ENCODE results near the gene RASD2. TPM values are rescaled to one million over a fixed set of nuclear protein-coding genes. Genes with fewer than 3 reads are reported as not detected.

Gene RASD2
- total RNA-seq, 1 donor from 2014 or later, result 5.0 TPM

DNA sequence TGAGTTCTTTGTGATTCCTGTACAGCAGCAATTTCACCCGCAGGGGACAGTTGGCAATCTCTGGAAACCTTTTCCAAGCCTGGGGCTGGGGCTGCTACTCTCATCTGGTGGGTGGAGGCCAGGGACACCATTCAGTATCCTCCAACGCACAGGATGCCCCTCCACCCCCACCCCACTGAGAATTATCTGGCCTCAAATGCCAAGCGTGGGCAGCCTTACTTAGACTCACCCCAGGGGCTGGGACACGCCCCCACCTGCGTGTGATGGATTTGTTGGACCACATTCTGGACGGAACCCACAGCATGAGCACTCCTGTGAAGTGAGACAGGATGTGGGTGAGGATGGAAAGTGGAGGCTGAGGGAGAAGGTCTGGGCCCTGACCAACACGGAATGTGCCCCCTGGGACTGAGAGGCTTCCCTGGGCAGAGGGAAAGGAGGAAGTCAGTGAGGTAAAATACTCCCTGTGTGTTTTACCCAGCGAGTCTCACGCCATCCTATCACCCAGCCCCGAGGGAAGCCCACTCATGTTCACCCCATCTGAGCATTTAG is 13.7 kb downstream of the RASD2 start:
- no peaks in the 10 kb centered on the region for H3K36me3 ChIP-seq
- H3K27me3 ChIP-seq (ENCODE audit: low read depth), result peaks cover 7% of the 10 kb centered on the region
- intact Hi-C loops (cut with micrococcal nuclease), result no loop called here
- no peak for DNase-seq
- H3K4me3 ChIP-seq, result no peak overlapping the region
- TF ChIP-seq, protein P1, sequence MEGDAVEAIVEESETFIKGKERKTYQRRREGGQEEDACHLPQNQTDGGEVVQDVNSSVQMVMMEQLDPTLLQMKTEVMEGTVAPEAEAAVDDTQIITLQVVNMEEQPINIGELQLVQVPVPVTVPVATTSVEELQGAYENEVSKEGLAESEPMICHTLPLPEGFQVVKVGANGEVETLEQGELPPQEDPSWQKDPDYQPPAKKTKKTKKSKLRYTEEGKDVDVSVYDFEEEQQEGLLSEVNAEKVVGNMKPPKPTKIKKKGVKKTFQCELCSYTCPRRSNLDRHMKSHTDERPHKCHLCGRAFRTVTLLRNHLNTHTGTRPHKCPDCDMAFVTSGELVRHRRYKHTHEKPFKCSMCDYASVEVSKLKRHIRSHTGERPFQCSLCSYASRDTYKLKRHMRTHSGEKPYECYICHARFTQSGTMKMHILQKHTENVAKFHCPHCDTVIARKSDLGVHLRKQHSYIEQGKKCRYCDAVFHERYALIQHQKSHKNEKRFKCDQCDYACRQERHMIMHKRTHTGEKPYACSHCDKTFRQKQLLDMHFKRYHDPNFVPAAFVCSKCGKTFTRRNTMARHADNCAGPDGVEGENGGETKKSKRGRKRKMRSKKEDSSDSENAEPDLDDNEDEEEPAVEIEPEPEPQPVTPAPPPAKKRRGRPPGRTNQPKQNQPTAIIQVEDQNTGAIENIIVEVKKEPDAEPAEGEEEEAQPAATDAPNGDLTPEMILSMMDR (IDR thresholded peaks at IDR 0.05; ENCODE audit: borderline replicate concordance), result no peak
- H3K9me3 ChIP-seq (replicated peaks), result no peaks in the 10 kb centered on the region
- H3K27ac ChIP-seq (replicated peaks), result no peak overlapping the region
- peaks cover 5% of the 10 kb centered on the region for H3K4me1 ChIP-seq

GRCh38 chr22:35555483-35555890 is 14.9 kb downstream of the RASD2 start:
- Histone ChIP-seq H3K9me3 (replicated peaks) (no peaks in the 10 kb centered on the region), H3K4me3 (no peak overlapping the region), H3K27me3 (ENCODE audit: low read depth) (peaks cover 7% of the 10 kb centered on the region), H3K4me1 (no peaks in the 10 kb centered on the region), H3K36me3 (no peaks in the 10 kb centered on the region), H3K27ac (replicated peaks) (no peak overlapping the region)
- intact Hi-C loops (cut with micrococcal nuclease), result no loop called here
- DNase-seq, result no peak
- TF ChIP-seq, protein P1 (IDR thresholded peaks at IDR 0.05; ENCODE audit: borderline replicate concordance), result no peak

GRCh38 chr22:35555946-35556547 is 15.4 kb downstream of the RASD2 start:
- no peak for DNase-seq
- Histone ChIP-seq H3K27me3 (ENCODE audit: low read depth) (peaks cover 11% of the 10 kb centered on the region), H3K36me3 (no peaks in the 10 kb centered on the region), H3K4me3 (no peak overlapping the region), H3K27ac (replicated peaks) (no peak overlapping the region), H3K9me3 (replicated peaks) (no peaks in the 10 kb centered on the region), H3K4me1 (no peaks in the 10 kb centered on the region)
- intact Hi-C loops (cut with micrococcal nuclease), result no loop called here
- TF ChIP-seq, protein P1 (IDR thresholded peaks at IDR 0.05; ENCODE audit: borderline replicate concordance), result no peak

DNA sequence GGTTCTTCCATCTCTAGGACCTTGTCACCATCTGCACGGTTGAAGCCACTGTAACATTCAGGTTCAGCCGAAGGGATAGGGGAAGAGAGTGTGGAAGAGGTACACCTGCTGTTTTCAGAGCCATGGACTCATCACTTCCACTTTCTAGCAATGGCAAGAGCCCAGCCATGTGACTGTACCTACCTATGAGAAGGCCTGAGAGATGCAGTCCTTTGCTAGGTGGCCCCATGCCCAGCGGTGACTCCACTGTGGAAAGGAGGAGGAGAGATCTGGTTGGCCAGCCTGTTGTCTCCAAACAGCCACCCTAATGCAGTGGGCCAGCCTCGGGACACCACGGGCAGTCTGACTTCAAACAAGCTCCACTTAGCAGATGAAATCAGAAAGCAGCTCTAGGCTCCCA is 16.0 kb downstream of the RASD2 start:
- intact Hi-C loops (cut with micrococcal nuclease), result no loop called here
- no peak for DNase-seq
- Histone ChIP-seq H3K9me3 (replicated peaks) (no peaks in the 10 kb centered on the region), H3K27me3 (ENCODE audit: low read depth) (peaks cover 14% of the 10 kb centered on the region), H3K4me3 (no peak overlapping the region), H3K27ac (replicated peaks) (no peak overlapping the region), H3K4me1 (no peaks in the 10 kb centered on the region), H3K36me3 (no peaks in the 10 kb centered on the region)
- TF ChIP-seq, protein P1 (IDR thresholded peaks at IDR 0.05; ENCODE audit: borderline replicate concordance), result no peak

GRCh38 chr22:35558031-35558430 is 17.4 kb downstream of the RASD2 start:
- TF ChIP-seq, protein P1 (IDR thresholded peaks at IDR 0.05; ENCODE audit: borderline replicate concordance), result no peak
- H3K27ac ChIP-seq (replicated peaks), result no peak overlapping the region
- no peaks in the 10 kb centered on the region for H3K4me1 ChIP-seq
- H3K36me3 ChIP-seq, result no peaks in the 10 kb centered on the region
- H3K9me3 ChIP-seq (replicated peaks), result no peaks in the 10 kb centered on the region
- peaks cover 15% of the 10 kb centered on the region for H3K27me3 ChIP-seq (ENCODE audit: low read depth)
- DNase-seq, result no peak
- intact Hi-C loops (cut with micrococcal nuclease), result no loop called here
- no peak overlapping the region for H3K4me3 ChIP-seq
